HG03565 (cell line): Measurements from ENCODE around the gene RASL12.
A peak's percentile ranks its signal among the peaks of the same experiment; 100 is the strongest.
"Not testable (repeated sequence)": the region's sequence is repeated elsewhere in the genome, so short reads cannot be mapped to it uniquely, and the experiment has no call there.

ENCODE experiments used
- ATAC-seq: cut with Tn5 transposase; IDR thresholded peaks from one replicate; pipeline ENCODE4 v1.9.1; 2021; ENCODE audit warnings: mild to moderate bottlenecking, moderate library complexity; ENCODE audit not compliant: unreplicated experiment

Gene RASL12

GRCh38 chr15:65057549-65057940 lies 10.2 kb downstream of the RASL12 start:
- ATAC-seq, result no peak

GRCh38 chr15:65056868-65057548 lies 10.8 kb downstream of the RASL12 start:
- ATAC-seq, result no peak

GRCh38 chr15:65056106-65056505 lies 11.7 kb downstream of the RASL12 start:
- no peak for ATAC-seq

- no peak for ATAC-seq
Observed at GRCh38 chr15:65055201-65055870, 12.5 kb downstream of the RASL12 start.

GRCh38 chr15:65054333-65055200 lies 13.2 kb downstream of the RASL12 start:
- ATAC-seq, result no peak

- no peak for ATAC-seq
Observed at GRCh38 chr15:65052956-65053355, 14.8 kb downstream of the RASL12 start.

- ATAC-seq, result no peak
Observed at GRCh38 chr15:65051266-65051665, 16.5 kb downstream of the RASL12 start.

- no peak for ATAC-seq
Observed at GRCh38 chr15:65050270-65050669, 17.5 kb downstream of the RASL12 start.

- ATAC-seq, result peak; percentile 86
Observed at GRCh38 chr15:65049418-65049840, 18.4 kb downstream of the RASL12 start.

GRCh38 chr15:65048241-65048640 lies 19.6 kb downstream of the RASL12 start:
- no peak for ATAC-seq

GRCh38 chr15:65044724-65045481 lies 22.9 kb downstream of the RASL12 start, which contains the start of gene SLC51B:
TSS of gene SLC51B (plus strand) at chr15:65045387. CDS start at chr15:65050005, 4,618 bp downstream.
- no peak for ATAC-seq

GRCh38 chr15:65044218-65044617 lies 23.6 kb downstream of the RASL12 start:
- ATAC-seq, result not testable (repeated sequence)

- no peak for ATAC-seq
Observed at GRCh38 chr15:65042776-65043327, 24.9 kb downstream of the RASL12 start.

- ATAC-seq, result no peak
Observed at GRCh38 chr15:65041787-65042186, 26.0 kb downstream of the RASL12 start.

- no peak for ATAC-seq
Observed at GRCh38 chr15:65040461-65040860, 27.3 kb downstream of the RASL12 start.

- no peak for ATAC-seq
Observed at GRCh38 chr15:65038836-65039235, 29.0 kb downstream of the RASL12 start.

GRCh38 chr15:65038428-65038827 lies 29.4 kb downstream of the RASL12 start:
- no peak for ATAC-seq

GRCh38 chr15:65037309-65037708 lies 30.5 kb downstream of the RASL12 start:
- ATAC-seq, result no peak

GRCh38 chr15:65034719-65035118 lies 33.1 kb downstream of the RASL12 start:
- ATAC-seq, result no peak

GRCh38 chr15:65033659-65034269 lies 34.0 kb downstream of the RASL12 start:
- ATAC-seq, result no peak
